ENCODE results near the gene BBS12. TPM values are rescaled to one million over a fixed set of nuclear protein-coding genes. Genes with fewer than 3 reads are reported as not detected.
A peak's percentile ranks its signal among the peaks of the same experiment; 100 is the strongest.

BBS12 gene
- total and polyA plus RNA-seq, 12 donors, result 1.1 to 13.3 (median 4.7) TPM

- Histone ChIP-seq H3K4me1 (peaks cover 0 to 28% (median 17%) of the 10 kb centered on the region in 9 donors), H3K27ac (peak overlapping the region in 3 of 10 donors; percentile 3 to 50 (median 47)), H3K36me3 (no peaks in the 10 kb centered on the region), H3K27me3 (no peaks in the 10 kb centered on the region), H3K9me3 (no peaks in the 10 kb centered on the region), H3K4me3 (no peak overlapping the region)
- DNase-seq (no peak), ATAC-seq (no peak)
- 93 to 94% methylated on average over 14 of the region's 14 CpGs for WGBS, 2 donors
- intact Hi-C loops (cut with DNase I), result loop anchor here in 5 of 10 donors (5.0 to 10.0 kb wide), 5 partner anchors 34 to 149 kb away; partner anchors contain the start of gene FGF2 (in 3 of the 5)
- TF ChIP-seq CTCF (IDR thresholded peaks at IDR 0.05), result no peak
Observed at GRCh38 chr4:122762966-122763716, 30.6 kb downstream of the BBS12 start.

- TF ChIP-seq CTCF (IDR thresholded peaks at IDR 0.05), result no peak
- intact Hi-C loops (cut with DNase I), result loop anchor here in 5 of 10 donors (5.0 to 10.0 kb wide), 5 partner anchors 33 to 148 kb away; partner anchors contain the start of gene FGF2 (in 3 of the 5)
- peaks cover 0 to 24% (median 15%) of the 10 kb centered on the region in 9 donors for H3K4me1 ChIP-seq
- H3K9me3 ChIP-seq, result no peaks in the 10 kb centered on the region
- H3K36me3 ChIP-seq, result no peaks in the 10 kb centered on the region
- DNase-seq, result no peak
- no peak for ATAC-seq
- H3K4me3 ChIP-seq, result no peak overlapping the region
- H3K27me3 ChIP-seq, result no peaks in the 10 kb centered on the region
- WGBS, 2 donors, result 66 to 77% methylated on average over 5 of the region's 5 CpGs
- H3K27ac ChIP-seq, result peak overlapping the region in 1 of 10 donors; percentile 0
Observed at GRCh38 chr4:122764071-122764820, 31.7 kb downstream of the BBS12 start.

- WGBS, 2 donors, result 77 to 90% methylated on average over 1 of the region's 1 CpG
- no peak for ATAC-seq
- no peaks in the 10 kb centered on the region for H3K36me3 ChIP-seq
- H3K4me3 ChIP-seq, result no peak overlapping the region
- no peaks in the 10 kb centered on the region for H3K27me3 ChIP-seq
- TF ChIP-seq CTCF (IDR thresholded peaks at IDR 0.05), result no peak
- intact Hi-C loops (cut with DNase I), result loop anchor here in 5 of 10 donors (5.0 to 10.0 kb wide), 5 partner anchors 32 to 147 kb away; partner anchors contain the start of gene FGF2 (in 3 of the 5)
- peaks cover 0 to 24% (median 15%) of the 10 kb centered on the region in 9 donors for H3K4me1 ChIP-seq
- H3K9me3 ChIP-seq, result no peaks in the 10 kb centered on the region
- H3K27ac ChIP-seq, result peak overlapping the region in 1 of 10 donors; percentile 0
- DNase-seq, result no peak
Observed at GRCh38 chr4:122764821-122765215, 32.3 kb downstream of the BBS12 start.

GRCh38 chr4:122765692-122766352 lies 33.3 kb downstream of the BBS12 start:
- H3K27ac ChIP-seq, result no peak overlapping the region
- no peak overlapping the region for H3K4me3 ChIP-seq
- WGBS, 2 donors, result 93 to 98% methylated on average over 7 of the region's 7 CpGs
- TF ChIP-seq CTCF (IDR thresholded peaks at IDR 0.05), result no peak
- peaks cover 0 to 24% (median 15%) of the 10 kb centered on the region in 9 donors for H3K4me1 ChIP-seq
- DNase-seq, result no peak
- H3K36me3 ChIP-seq, result no peaks in the 10 kb centered on the region
- peak in 2 of 8 donors; percentile 33 to 46 for ATAC-seq
- no peaks in the 10 kb centered on the region for H3K9me3 ChIP-seq
- intact Hi-C loops (cut with DNase I), result loop anchor here in 1 of 10 donors (10.0 kb wide), 1 partner anchor 59 kb away; the partner anchor contains the start of gene FGF2
- no peaks in the 10 kb centered on the region for H3K27me3 ChIP-seq

Measured in heart right ventricle (tissue), 16 donors.